GM21515 (cell line): ENCODE data around the gene TMOD3.
"Not testable (repeated sequence)": the region's sequence is repeated elsewhere in the genome, so short reads cannot be mapped to it uniquely, and the experiment has no call there.

Source experiments
- ATAC-seq: cut with Tn5 transposase; IDR thresholded peaks from one replicate; pipeline ENCODE4 v1.9.1; 2021; ENCODE audit not compliant: unreplicated experiment

Gene TMOD3

DNA sequence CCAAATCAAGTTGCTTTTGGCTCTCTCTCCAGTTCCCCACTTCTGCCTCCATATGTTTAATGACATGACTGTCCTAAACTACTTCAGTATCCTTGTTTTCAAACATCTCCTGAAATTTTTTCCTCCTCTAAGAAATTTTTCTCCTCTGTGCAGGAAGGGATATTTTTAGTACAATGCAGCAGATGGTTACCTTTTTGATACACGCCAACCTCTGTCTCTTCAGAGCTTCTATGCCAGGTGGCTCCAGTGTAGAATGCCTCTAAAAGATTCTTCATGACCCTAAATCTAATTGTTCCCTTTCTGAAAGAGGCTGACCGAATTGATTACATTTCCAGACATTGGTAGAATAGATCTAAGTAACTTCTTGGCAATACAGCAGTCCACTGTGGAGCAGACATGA is 33.7 kb downstream of the TMOD3 start:
- ATAC-seq = no peak

DNA sequence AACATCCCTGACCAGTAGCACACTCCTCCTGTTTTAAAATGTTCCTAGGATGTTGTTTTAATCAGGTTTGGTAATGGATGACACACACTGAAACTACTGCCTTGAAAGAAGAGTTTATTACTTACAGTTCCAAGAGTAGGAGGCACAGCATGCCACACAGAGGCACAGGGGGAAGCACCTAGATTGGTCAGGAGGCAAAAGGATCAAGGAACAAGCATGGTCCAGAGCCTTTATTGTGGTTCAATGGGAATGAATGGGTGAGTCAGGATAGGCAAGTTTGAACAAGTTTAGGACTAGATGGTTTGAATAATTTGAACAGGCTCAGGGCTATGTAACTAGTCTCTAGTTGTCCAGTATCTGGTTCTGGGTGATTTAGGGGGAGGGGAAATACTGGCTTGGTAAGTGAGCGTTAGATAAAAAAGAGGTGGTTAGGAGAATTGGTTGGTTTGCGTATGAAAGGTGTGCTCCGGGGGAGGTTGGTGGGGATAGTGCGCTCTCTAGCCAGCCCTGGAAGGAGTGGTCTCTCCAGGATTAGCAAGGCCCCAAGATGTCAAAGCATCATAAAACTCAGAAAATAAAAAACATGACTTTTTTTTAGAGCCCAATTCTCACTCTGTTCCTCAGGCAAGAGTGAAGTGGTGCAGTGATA is 35.1 kb downstream of the TMOD3 start:
- no peak for ATAC-seq

GRCh38 chr15:51865317-51865716 is 35.9 kb downstream of the TMOD3 start:
- no peak for ATAC-seq

GRCh38 chr15:51866161-51866560 is 36.7 kb downstream of the TMOD3 start:
- no peak for ATAC-seq

- no peak for ATAC-seq
Observed at GRCh38 chr15:51866751-51867150, 37.3 kb downstream of the TMOD3 start.

GRCh38 chr15:51869060-51869421 is 39.6 kb downstream of the TMOD3 start:
- ATAC-seq = no peak

- no peak for ATAC-seq
Observed at GRCh38 chr15:51870774-51871173, 41.3 kb downstream of the TMOD3 start.

DNA sequence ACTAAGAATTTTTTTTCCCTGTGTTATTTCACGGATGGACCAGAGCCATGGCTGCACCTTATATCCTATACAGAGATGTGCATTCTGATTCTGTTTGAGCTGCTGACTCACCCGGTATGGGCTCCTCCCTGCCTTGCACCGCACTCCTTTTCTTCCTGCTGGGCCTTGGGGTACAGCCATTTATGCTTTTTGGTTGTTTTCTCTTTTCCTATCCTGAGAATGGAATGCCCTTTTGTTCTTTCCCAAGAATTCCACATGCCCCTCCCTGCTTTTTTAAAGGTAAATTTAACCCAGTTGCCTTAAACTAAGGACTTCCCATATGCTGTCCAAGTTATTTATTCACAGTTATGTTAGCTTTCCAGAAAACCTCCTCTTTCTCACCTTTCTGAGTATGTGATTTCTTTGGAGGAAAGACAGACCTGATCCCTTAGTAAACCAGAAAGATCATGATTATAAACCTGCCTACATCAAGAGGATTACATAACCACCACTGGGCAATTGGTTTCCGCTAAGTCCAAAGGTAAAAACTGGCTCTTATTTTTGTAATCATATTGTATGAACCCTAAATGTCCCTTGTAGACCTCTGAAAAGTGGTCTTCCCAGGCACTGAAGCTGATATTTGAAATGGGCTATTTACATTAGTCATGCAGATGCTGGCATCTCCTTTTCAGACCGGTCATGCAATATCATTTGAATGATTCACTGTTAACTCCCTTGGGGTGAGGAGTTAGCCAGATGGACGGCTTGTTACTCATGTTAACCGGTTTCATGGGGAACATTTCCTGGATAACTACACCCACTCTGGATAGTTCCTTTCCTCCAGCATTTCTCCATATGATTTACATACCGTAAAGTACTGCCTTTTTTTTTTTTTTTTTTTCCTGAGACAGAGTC is 45.5 kb downstream of the TMOD3 start:
- ATAC-seq = no peak

- ATAC-seq = no peak
Observed at GRCh38 chr15:51876169-51876568, 46.7 kb downstream of the TMOD3 start.

DNA sequence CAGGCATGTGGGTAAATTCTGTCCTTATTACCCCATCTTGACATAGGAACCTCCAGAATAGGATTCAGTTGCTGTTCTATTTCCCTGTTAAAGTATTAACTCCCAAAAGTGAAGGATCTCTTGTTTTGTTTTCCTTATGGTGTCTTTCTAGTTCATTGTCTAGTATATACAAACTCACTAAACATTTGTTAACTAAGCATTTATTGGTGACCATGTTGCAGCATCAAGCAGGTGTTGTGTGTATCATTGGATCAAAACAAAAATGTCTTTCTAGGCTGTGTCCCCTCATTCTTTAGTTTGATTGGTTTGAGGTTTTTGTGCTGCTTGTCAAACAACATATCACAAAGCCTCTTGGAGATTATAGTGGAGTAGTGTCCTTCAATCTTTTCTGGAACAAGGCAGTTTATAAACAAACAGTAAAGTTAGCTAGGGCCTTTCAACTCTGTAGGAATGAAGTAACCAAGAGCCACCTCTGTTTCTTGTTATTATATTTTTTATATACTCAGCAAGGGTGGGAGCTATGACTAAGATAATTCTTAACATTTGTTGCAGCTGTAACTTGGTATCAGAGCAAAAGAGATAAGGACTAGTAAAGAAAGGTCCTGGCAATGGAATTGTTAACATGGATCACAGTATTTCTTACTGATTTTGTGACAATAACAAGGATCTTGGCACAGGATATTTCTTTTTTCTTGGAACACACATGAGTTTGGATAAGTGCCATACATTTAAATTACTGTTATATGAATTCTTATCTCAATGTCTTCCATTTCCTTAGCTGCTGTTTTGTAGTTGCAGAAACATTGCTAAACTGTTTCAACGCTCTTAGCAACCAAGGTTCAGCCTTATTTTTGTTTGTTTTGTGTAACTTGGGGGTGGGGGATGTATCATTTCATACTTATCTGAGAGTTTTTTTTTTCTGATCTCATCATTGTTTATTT is 49.3 kb downstream of the TMOD3 start:
- no peak for ATAC-seq

DNA sequence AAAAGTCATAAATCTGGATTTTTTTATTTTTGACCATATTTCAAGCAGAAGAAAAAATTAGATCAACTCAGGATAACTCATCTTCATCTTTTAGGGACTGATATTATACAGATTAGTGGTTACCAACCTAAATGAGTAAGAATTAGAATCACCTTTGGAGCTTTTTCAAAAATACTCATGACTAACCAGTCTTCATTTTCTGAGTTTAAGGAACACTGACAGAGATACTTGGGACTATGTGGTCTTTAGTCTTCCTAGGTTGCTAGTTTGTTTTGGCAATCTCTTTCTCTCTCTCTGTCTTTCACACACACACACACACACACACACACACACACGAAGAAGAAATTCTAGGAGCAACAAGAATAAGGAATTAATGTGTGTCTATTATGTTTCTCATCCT is 50.1 kb downstream of the TMOD3 start:
- no peak for ATAC-seq

DNA sequence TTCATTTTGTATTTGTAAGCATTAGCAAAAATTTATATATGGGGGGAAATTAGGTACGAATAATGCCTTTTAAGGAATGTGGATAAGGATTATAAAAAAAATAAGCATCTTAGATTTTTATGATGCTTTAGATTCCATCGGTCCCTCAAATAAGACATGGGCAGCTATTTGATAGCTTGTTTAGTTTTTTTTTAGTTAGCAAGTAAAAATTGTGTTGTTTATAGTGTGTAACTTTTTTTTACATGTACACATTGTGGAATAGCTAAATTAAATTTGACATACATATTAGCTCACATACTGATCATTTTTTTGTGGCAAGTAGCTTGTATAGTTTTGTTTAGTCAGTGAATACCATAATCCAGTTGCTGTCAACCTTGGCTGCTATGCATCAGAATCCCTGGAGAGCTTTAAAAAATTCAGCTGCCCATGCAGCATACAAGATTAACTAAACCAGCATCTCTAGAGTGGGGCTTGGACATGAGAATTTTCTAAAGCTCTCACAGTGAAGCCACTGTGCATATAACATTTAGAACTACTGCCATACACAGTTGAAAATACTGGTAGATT is 53.9 kb downstream of the TMOD3 start:
- no peak for ATAC-seq

DNA sequence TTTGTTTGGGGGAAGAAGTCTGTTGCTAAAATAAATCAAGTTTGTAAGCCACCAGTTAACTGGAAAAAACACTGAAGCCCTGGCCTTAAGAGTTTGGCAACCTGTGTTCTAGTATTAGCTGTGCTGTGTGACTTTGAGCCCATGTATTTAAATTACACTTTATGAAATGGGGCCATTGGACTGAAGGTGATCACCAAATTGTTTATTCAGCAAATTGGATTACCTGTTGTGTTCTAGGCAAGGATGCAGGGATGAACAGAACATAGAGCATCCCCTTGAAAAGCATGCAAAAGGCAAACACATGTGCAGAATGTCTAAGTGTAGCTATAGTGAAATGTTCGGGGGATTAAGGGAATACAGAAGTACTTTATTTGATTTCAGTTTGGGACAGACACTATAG is 54.6 kb downstream of the TMOD3 start:
- ATAC-seq = no peak

DNA sequence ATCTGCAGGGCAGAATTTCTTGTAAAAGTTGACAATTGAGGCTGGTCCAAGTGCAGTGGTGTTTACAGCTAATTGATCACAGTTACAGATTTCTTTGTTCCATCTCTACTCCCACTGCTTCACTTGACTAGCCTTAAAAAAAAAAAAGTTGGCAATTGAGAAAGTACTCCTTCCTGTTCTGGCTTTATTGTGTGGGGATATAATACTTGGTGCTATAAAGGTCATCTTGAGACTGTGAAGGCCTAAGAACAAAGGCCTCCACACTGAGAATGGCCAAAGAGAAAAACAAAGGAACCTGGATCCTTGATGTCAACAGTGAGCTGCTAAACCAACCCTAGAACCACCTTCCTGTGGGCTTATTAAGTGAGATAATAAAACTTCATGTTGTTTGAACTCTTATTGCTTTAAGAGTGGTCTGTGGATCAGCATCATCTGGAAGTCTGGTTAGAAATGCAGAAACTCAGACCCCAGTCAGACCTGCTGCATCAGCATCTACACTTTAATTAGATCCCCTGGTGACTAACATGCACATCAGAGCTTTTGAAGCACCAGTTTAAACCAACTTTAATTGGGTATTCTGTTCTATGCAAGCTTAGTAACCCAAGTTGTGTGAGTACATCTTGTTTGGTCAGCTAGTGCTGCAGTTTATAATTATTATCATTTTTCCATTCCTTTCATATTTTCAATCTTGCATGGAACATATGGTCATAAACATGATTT is 55.2 kb downstream of the TMOD3 start:
- no peak for ATAC-seq

- not testable (repeated sequence) for ATAC-seq
Observed at GRCh38 chr15:51885758-51886157, 56.3 kb downstream of the TMOD3 start.

GRCh38 chr15:51887887-51888592 is 58.6 kb downstream of the TMOD3 start:
- no peak for ATAC-seq

DNA sequence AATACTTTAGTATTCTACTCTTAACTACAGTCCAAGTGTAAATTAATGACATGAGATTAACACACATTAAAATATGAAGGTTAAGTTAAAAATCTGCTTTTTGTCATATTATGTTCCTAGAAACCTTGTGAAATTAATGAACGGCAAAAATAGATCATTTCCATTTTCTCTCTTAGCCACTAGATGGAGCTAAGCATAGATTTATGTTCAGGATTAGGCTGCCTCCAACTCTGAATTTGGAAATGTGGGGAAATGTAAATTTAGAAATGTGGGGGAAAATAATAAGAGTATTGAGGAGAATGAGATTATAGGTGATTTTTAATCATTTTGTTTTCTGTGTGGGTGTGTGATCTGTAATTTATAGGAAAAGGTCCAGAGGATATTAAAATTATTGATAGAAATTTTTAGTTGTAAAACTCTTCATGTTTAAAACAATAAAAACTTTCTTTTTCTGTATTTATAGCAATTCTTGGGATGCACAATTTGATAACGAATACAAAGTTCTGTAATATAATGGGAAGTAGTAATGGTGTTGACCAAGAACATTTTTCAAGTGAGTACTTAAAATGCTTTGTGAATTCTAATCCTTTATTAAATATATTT is 59.2 kb downstream of the TMOD3 start:
- ATAC-seq = no peak

- ATAC-seq = no peak
Observed at GRCh38 chr15:51889486-51889885, 60.0 kb downstream of the TMOD3 start.

DNA sequence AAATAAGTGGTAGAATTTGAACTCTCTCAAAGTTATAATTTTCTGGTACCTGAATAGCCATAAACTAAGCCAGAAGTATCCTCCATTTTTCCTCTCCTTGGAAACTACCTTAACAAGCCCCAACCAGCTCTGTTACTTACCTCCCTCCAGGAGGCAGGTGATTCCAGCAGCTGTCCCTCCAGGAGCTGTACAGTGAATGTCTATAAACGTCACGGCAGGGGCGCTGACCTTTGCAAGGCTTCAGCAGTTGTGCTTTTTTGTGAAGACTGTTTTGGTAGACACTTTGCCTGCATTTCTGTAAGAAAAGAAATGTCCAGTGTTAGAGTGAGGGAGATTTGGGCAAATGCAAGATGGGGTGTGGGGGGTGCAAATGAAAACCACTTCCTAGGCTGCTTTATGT is 75.0 kb downstream of the TMOD3 start:
- ATAC-seq = no peak
